ENCODE data around the gene TMEM121B.

DNA sequence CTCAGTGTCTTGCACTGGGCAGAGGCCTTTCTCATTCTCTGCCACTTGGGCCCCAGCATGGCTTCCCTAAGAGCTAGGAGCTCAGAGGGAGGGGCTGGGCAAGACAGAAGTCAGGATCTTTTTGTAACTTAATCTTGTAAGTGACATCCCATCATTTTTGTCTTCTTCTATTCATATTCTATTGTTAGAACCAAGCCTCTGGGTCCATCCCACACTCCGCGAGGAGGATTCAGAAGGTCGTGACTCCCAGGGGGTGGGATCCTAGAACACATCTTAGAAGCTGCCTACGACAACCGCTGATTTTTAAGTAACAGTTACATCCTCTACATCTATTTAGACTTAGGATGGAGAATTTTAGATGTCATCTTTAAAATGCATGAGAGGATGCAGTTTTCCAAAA is 37.9 kb downstream of the TMEM121B start:
- TF ChIP-seq, protein P1, sequence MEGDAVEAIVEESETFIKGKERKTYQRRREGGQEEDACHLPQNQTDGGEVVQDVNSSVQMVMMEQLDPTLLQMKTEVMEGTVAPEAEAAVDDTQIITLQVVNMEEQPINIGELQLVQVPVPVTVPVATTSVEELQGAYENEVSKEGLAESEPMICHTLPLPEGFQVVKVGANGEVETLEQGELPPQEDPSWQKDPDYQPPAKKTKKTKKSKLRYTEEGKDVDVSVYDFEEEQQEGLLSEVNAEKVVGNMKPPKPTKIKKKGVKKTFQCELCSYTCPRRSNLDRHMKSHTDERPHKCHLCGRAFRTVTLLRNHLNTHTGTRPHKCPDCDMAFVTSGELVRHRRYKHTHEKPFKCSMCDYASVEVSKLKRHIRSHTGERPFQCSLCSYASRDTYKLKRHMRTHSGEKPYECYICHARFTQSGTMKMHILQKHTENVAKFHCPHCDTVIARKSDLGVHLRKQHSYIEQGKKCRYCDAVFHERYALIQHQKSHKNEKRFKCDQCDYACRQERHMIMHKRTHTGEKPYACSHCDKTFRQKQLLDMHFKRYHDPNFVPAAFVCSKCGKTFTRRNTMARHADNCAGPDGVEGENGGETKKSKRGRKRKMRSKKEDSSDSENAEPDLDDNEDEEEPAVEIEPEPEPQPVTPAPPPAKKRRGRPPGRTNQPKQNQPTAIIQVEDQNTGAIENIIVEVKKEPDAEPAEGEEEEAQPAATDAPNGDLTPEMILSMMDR (optimal IDR thresholded peaks at IDR 0.05 in 1 of 3, IDR thresholded peaks at IDR 0.05 in 1 of 3, conservative IDR thresholded peaks at IDR 0.05 in 1 of 3; ENCODE audit: extremely low read depth in 1 of 3, insufficient read depth in 2 of 3, low read length in 3 of 3): no peak
- no peak for TF ChIP-seq EZH2 (IDR thresholded peaks at IDR 0.05; ENCODE audit: low read length)

All from keratinocyte (primary cell).